ENCODE results near the gene UCP2.

UCP2 gene

GRCh38 chr11:73982595-73982989 is at the start of gene UCP2:
UCP2 (minus strand) TSS chr11:73982843; CDS start chr11:73978378, 4,465 bp downstream.
- FAIRE-seq = no peak

DNA sequence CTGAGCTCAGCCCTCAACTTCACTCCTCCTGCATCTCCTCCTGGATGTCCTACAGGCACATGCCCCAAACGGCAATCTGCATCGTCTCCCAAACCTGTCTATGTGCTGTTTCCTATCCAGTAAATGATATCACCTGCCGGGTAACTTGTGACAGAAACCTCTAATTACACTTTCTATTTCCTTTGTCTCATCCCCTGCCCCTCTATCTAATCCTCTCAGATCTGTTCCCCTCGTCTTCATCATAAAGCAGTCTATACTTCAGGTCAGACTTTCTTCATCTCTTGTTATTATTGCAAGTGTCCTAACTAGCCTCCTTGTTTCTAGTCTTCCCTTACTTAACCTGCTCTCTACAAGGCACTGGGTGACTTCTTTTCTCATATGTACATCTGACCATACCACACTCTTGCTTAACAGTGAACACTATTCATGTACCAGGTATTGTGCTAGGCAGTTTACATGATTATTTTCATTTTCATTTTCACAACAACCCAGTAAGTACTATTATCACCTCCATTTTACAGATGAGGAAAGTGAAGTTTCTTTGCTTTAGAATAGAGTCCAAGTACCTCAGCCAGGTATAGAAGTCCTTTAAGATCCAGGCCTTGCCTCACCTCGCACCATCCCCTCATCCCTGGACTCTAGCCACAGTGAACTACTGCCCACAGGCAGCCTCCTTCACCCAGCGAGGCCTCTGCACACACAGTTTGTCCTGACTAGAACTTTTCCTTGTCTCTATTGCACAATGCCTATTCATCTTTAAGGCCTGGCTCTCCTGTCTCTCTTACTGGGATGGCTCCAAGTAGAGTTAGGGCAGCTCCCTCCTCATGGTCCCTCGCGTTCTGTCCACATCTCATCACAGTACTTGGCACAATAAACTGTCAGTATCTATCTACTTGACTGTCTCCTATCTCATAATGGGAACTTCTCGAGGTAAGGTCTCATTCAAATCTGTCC is 48.4 kb upstream of the UCP2 start:
- no peak for FAIRE-seq

- FAIRE-seq = no peak
These were observed 43.0 kb upstream of the UCP2 start for GRCh38 chr11:74025467-74026166.

- FAIRE-seq = no peak
These were observed 41.8 kb upstream of the UCP2 start for GRCh38 chr11:74024261-74025029.

DNA sequence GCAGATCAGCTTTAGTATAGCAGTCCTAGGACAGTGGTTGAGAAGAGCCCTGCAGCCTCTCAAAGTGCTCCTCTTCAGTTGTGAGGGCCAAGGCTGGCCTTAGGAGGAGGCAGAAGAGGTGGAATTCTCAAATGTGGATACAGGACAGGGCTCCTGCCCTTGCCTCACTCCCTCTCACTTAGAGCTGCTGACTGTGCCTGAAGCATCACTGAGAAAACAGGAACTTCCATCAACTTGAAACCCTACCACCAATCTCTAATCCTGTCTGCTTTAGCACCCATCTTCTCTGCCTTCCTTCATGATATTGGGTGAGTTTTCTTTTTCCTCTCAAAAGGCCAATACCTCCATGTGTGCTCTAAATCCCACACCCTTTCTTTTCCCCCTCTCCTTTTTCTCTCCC is 40.6 kb upstream of the UCP2 start:
- FAIRE-seq = no peak

DNA sequence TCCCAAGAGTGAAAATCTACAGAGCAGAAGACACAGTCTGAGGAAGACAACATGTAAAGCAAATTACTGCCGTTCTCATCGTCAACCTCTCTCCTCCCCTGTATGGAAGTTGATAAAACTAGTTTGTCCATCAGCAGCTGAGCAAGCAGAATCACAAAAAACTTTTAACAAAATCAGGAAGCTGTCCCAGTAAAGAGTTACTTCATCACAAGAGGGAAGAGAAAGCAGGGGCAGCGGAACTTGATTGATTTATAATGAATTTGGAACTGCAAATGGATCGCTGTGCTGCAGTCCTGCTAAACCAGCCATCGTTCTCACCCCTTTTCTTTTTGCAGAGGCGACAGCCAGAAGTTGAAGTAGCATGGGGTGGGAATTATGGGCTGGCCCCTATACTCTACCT is 39.9 kb upstream of the UCP2 start:
- FAIRE-seq = no peak

DNA sequence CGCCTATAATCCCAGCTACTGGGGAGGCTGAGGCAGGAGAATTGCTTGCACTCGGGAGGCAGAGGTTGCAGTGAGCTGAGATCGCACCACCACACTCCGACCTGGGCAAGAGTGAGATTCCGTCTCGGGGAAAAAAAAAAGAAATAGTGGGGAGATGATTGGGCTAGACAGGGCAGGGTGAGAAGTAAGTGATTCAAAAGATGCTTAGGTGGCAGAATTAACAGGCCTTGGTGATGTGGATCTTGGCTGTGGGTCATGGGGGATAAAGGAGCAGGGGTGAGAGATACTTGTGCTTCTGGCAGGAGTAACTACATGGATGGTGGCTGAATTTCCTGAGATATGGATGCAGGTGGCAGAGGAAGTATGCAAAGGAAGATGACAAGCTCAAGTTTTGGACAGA is 39.4 kb upstream of the UCP2 start:
- FAIRE-seq = no peak

DNA sequence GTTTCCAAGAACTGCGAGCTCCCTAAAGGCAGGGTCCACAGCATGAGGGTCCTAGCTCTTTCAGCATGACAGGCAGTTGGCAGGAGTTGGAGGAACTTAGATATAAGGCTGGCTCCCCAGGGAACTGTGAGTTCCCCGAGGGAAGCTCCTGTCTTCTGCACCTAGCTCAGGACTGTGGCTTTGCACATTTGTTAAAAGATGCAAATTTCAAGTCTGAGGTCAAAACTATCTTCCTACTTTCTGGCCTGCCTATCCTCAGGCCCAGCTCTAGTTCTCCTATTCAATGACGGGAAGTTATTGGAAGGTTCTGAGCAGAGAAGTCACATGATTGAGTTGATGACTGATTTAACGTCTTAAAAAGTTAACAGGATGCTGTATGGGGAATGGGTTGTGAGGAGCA is 37.9 kb upstream of the UCP2 start:
- FAIRE-seq = no peak

- no peak for FAIRE-seq
These were observed 37.2 kb upstream of the UCP2 start for GRCh38 chr11:74019860-74020259.

GRCh38 chr11:74019104-74019738 is 36.6 kb upstream of the UCP2 start:
- no peak for FAIRE-seq

GRCh38 chr11:74018331-74019005 is 35.8 kb upstream of the UCP2 start:
- FAIRE-seq = no peak

- FAIRE-seq = no peak
These were observed 35.0 kb upstream of the UCP2 start for GRCh38 chr11:74017631-74018030.

- no peak for FAIRE-seq
These were observed 33.5 kb upstream of the UCP2 start for GRCh38 chr11:74015919-74016684.

DNA sequence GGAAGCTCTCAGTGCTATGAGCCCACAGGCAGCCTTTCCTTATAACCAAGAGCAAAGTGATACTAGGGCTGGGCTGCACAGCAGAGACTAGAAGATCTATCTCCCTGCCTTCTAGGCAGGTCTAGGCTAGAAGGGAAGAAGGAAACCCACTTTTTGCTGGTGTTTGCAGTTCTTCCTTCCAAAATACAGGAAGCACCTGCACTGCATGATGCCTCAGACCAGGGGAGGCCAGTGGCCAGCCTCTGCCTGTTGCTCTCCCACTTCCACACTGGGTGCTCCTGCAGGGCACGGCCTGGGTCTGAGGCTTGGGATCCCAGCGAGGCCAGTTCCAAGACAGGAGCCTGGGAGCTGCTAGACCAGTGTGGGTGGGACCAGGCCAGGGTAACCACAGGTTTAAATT is 32.2 kb upstream of the UCP2 start:
- FAIRE-seq = no peak

DNA sequence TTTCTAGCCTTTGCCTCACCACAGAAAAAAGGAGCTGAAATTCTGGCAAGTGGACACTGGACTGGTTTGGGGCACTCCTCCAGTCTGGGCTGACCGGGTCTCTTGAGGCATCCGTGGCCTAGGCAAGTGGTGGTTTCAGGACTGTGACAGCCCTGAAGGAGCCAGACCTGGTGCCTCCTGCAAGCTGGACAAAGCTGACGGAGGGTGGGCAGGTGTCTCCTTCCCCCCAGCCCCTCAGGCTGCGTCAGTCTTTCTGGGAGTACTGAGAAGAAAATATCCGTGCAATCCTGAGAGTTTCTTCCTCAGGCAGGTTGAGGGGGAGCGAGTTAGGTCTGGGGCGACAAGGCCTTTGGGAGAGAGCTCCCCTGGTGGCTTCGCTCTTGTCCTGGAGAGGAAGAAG is 30.5 kb upstream of the UCP2 start:
- FAIRE-seq = no peak

DNA sequence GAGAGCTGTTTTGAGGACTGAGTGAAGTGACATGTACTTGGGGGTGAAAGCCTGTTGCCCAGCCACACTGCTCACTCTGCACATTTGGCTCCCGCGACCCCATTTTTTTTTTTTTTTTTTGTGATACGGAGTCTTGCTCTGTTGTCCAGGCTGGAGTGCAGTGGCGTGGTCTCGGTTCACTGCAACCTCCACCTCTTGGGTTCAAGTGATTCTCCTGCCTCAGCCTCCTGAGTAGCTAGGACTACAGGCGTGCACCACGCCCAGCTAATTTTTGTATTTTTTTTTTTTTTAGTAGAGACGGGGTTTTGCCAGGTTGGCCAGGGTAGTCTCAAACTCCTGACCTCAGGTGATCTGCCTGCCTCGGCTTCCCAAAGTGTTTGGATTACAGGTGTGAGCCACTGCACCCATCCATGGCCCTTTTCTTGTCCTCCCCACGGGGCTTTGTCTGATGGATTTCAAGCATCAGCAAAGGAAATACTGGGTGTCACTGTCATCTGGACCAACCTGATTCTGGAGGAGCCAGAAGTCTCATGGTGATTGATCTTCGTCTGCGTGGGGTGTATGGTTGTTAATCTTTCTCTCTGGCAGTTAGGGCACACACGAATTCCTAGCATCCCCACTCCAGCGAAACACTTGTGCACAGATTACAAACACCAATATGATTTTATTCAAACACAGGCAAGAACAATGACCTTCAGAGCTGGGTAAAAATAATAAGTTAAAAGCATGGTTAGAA is 29.6 kb upstream of the UCP2 start:
- FAIRE-seq = no peak

DNA sequence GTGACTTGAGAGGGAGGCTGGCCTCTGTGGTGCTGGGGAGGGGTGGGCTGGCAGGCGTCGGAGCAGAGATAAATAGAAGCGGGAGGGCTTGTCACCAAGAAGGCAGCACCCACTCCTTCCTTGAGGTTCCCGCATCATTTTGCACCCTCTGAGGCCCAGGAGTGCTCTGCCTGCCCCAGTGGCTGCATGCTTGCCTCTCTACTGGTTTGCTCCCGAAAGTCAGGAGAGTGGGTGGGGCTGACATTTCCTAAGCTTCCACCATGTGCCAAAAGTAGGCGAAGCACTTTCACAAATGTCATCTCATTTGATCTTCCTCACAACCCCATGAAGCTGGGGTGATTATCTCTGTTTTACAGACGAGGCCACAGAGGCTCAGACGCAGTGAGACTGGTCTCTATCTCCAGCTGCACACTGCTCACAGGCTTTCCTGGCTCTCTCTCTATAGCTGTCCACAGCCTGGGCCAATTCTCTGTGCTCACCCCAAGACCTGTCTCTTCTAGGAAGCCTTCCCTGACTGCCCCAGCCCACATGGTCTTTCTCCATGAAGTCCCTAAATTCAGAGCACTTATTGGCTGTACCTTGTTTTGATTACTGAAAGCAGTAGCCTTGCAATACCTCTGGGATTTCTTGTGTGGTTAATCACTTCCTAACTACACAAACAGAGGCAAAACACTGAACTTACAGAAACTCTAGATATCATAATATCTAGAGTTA is 28.9 kb upstream of the UCP2 start:
- no peak for FAIRE-seq

DNA sequence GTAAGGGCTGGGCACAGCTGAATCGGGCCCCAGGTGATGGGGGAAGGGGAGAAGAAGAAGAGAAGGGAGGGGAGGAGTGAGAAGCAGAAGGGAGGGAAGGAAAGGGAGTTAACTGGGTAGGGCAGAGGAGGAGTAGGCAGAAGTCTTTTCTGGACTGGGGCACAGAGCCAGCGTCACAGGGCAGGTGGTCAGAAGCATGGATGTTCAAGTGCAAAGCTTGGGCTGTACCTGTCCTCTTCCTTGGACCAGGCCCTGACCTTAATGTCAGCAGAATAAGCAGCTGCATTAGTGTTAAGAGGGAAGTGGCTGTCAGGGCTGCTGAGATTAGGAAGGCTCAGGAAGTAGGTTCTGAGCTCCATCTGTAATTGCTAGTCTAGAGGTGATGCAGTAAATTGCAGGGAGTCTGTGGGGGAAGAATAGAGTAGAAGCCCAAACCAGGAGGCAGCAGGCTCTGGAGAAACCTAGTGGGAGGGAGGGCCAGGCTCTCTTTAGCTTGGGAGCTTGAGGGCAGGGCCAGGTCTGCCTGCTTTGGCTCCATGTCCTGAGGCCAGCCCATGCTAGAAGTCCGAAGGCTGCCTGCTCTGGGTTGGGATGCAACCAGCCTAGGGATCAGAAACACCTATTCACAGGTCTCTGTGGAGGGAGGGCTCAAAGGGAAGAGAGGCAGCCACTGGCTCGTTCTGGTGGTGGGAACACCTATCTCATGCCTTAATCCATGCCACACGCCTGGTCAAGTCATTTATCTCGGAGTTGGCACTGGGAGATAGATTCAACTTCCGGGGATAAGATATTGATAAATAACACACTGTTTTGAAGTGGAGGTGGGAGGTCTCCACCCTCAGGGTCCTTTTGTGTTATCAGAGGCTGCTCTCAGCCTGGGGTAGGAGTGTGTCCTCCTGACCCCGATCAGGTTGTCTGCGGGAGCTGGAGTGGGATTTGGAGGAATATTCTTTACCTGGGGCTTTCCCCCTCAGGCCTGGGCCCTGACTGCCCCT is 28.0 kb upstream of the UCP2 start:
- FAIRE-seq = no peak

Measured in endometrium (tissue), 2 donors.